GM21447 (cell line): ENCODE measurements around the gene WFIKKN2.
"Not testable (repeated sequence)": the region's sequence is repeated elsewhere in the genome, so short reads cannot be mapped to it uniquely, and the experiment has no call there.

ENCODE experiments used
- ATAC-seq: cut with Tn5 transposase; IDR thresholded peaks from one replicate; pipeline ENCODE4 v1.9.1; 2021; ENCODE audit not compliant: unreplicated experiment

Gene WFIKKN2

GRCh38 chr17:50872710-50873424 is 37.5 kb downstream of the WFIKKN2 start:
- ATAC-seq: no peak

- no peak for ATAC-seq
Observed at GRCh38 chr17:50875074-50875473, 39.7 kb downstream of the WFIKKN2 start.

- ATAC-seq: not testable (repeated sequence)
Observed at GRCh38 chr17:50877042-50877441, 41.7 kb downstream of the WFIKKN2 start.

DNA sequence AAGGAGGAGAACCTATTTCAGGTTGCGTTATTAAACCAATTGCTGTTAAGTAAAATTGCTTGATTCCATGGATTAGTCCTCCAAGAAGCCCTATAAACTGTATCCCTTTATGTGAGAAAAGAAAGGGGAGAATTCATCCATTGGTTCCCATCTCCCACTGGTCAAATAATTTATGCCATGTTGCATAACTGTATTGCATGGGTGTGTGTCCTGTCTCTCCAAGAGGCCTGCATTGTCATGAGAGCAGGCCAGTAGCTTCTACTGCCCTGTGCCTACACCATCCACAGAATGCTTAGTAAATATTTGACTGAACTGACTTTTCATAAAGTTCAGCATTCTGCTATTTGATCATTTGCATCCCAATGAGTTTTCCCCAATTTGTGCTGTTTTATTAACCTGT is 42.5 kb downstream of the WFIKKN2 start:
- no peak for ATAC-seq

- no peak for ATAC-seq
Observed at GRCh38 chr17:50879086-50879485, 43.7 kb downstream of the WFIKKN2 start.

- no peak for ATAC-seq
Observed at GRCh38 chr17:50881182-50881581, 45.8 kb downstream of the WFIKKN2 start.

DNA sequence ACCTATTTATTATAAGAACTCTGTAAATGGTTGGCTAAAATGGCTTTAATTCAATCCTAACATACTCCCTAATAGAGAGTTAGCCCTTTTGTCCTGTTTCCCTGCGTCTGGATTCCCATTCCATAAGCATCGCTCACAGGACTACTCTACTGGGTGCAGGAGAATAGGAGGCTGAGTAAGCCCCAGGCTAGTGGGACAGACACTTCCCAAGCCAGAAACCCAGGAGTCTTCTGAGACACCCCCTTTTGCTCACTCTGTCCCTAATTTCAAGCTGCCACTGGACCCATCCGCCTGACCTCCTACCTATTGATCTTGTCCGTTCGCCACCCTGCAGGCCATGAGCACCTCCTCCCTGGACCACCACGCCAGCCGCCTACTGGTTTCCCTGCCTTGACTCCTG is 47.5 kb downstream of the WFIKKN2 start:
- no peak for ATAC-seq

- ATAC-seq: no peak
Observed at GRCh38 chr17:50883850-50884438, 48.6 kb downstream of the WFIKKN2 start.

DNA sequence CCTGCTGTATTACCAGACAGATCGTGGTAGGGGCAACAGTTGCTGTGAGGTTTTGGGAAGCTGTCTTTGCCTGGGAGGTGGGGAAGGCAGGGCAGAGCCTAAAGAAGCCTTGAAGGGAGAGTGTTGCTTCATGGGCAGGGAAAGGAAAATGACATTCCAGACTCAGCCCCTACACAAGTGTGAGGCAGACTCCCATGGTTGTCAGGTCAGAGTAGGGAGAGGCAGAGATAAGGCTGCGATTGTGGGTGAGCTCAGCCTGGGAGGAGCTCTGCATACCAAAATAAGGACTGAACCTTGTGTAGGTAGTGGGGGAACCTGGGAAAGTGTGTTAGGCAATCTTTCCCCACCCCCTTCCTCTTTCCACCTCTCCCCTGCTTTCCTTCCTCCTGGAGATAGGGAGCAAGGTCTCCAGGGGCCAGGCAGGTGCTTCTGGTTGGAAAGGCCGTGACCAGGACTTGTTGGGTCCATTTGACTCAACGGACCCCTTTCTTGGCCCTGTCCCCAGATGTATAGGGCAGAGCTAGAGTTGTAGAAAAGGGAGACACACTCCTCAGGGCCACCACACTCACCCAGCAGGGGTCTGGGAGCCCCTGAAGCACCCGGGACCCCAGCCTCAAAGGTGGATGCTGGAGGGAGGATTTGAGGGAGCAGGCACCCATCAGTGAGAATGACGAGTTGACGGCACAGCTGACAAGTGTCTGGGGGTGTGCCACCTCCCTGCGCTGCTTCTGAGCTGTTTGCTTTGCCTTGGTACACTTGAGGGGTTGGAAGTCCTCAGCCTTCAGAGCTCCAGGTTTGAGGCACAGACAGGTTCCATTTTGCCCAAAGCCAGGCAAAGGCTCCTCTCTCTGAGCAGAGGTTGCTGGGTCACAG is 49.3 kb downstream of the WFIKKN2 start:
- no peak for ATAC-seq

- ATAC-seq: no peak
Observed at GRCh38 chr17:50887705-50888245, 52.4 kb downstream of the WFIKKN2 start.

DNA sequence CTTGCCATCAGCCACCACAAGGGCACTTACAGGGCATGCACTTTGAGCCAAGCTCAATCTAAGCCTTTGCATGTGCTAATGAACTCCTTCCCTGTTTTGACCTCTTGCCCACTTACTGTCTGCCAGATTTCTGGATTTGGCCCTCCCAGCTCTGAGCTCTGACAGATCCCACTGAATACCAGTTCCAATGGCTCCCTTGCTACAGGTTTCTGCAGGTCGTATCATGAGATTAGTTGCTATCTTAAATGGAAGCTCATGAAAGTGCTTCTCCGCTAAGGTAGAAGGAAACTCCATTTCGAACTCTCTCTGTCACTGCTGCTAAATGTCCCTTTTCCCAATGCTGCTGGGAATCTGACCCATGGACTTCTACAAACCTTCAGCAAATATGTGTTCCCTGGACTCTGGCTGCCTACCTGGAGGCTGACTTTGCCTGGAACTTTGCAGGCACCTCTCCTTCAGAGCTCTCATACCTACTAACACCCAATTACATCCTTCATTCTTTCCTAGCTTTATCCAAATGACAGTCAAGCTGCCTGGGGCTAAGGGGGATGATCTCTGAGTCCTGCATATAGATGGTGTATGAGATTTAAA is 54.2 kb downstream of the WFIKKN2 start:
- ATAC-seq: no peak

- no peak for ATAC-seq
Observed at GRCh38 chr17:50890675-50891516, 55.5 kb downstream of the WFIKKN2 start.

DNA sequence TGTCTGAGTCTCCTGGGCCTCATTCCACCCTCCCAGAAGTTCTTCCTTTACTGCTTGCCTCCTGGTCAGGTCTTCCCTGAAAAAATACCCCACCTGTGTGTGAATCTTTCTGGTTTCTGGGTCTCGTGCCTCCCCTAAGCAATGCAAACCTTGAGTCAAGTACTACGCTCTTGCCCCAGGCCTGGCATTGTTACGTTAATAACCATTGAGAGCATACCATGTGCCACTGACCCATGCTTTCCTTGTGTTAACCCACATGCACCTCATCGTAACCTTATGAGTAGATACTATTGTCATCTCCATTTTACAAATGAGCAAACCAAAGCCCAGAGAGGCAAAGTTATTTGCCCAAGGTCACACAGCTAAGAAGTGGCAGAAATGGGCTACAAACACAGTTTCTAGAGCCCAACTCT is 56.2 kb downstream of the WFIKKN2 start:
- ATAC-seq: no peak
